ENCODE data around the gene UBE2G2. TPM values are rescaled to one million over a fixed set of nuclear protein-coding genes. Genes with fewer than 3 reads are reported as not detected.

UBE2G2 gene
- total RNA-seq, 4 donors from 2014 or later = 38.4 to 75.1 (median 67.4) TPM

GRCh38 chr21:44815225-44815624 is 13.6 kb upstream of the UBE2G2 start:
- no peak for DNase-seq
- Histone ChIP-seq H3K27ac (no peak overlapping the region), H3K4me3 (no peak overlapping the region), H3K9me3 (no peaks in the 10 kb centered on the region), H3K36me3 (no peaks in the 10 kb centered on the region), H3K27me3 (no peaks in the 10 kb centered on the region), H3K4me1 (peaks cover 0 to 9% of the 10 kb centered on the region in 2 donors)
- TF ChIP-seq, protein P1, sequence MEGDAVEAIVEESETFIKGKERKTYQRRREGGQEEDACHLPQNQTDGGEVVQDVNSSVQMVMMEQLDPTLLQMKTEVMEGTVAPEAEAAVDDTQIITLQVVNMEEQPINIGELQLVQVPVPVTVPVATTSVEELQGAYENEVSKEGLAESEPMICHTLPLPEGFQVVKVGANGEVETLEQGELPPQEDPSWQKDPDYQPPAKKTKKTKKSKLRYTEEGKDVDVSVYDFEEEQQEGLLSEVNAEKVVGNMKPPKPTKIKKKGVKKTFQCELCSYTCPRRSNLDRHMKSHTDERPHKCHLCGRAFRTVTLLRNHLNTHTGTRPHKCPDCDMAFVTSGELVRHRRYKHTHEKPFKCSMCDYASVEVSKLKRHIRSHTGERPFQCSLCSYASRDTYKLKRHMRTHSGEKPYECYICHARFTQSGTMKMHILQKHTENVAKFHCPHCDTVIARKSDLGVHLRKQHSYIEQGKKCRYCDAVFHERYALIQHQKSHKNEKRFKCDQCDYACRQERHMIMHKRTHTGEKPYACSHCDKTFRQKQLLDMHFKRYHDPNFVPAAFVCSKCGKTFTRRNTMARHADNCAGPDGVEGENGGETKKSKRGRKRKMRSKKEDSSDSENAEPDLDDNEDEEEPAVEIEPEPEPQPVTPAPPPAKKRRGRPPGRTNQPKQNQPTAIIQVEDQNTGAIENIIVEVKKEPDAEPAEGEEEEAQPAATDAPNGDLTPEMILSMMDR (IDR thresholded peaks at IDR 0.05) = no peak
- no peak for TF ChIP-seq POLR2A (IDR thresholded peaks at IDR 0.05)
- intact Hi-C loops (cut with DNase I; ENCODE audit: low total_unique reads) = loop anchor here (5.0 kb wide), 1 partner anchor 57 kb away; the partner anchor contains the start of gene PTTG1IP

DNA sequence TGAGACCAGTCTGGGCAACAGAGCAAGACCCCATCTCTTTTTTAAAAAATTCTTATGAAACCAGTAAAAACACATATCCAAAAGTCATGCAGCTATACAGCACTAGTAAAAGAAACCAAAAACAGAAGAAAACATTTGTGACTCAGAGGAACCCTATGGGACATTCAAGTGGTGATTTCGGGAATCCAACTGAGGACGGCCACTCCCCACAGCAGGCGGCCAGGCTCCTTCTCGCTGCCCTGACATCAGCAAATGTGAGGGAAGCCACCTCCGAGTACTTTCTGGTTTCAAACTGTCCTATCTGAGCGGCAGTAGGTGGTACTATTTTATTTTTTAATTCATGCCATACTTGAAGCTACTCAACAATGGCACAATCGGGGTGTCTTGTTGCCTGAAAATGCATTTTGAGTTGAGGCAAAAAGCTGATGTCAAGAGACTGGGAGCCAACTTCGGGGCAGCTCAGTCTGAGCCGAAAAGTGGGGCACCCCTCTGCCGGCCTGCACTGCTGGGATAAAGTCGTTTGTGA is 12.9 kb upstream of the UBE2G2 start:
- Histone ChIP-seq H3K4me3 (no peak overlapping the region), H3K4me1 (peaks cover 0 to 9% of the 10 kb centered on the region in 2 donors), H3K9me3 (no peaks in the 10 kb centered on the region), H3K36me3 (no peaks in the 10 kb centered on the region), H3K27ac (no peak overlapping the region), H3K27me3 (no peaks in the 10 kb centered on the region)
- intact Hi-C loops (cut with DNase I; ENCODE audit: low total_unique reads) = loop anchor here (5.0 kb wide), 1 partner anchor 58 kb away; the partner anchor contains the start of gene PTTG1IP
- no peak for DNase-seq
- TF ChIP-seq POLR2A (IDR thresholded peaks at IDR 0.05) = no peak
- TF ChIP-seq, protein P1 (IDR thresholded peaks at IDR 0.05) = no peak

GRCh38 chr21:44813727-44814126 is 12.1 kb upstream of the UBE2G2 start:
- H3K36me3 ChIP-seq = no peaks in the 10 kb centered on the region
- no peak overlapping the region for H3K27ac ChIP-seq
- H3K9me3 ChIP-seq = no peaks in the 10 kb centered on the region
- TF ChIP-seq, protein P1 (IDR thresholded peaks at IDR 0.05) = no peak
- no peak for TF ChIP-seq POLR2A (IDR thresholded peaks at IDR 0.05)
- no peak overlapping the region for H3K4me3 ChIP-seq
- H3K27me3 ChIP-seq = no peaks in the 10 kb centered on the region
- intact Hi-C loops (cut with DNase I; ENCODE audit: low total_unique reads) = no loop called here
- H3K4me1 ChIP-seq = peaks cover 0 to 8% of the 10 kb centered on the region in 2 donors
- no peak for DNase-seq

GRCh38 chr21:44813149-44813548 is 11.5 kb upstream of the UBE2G2 start:
- TF ChIP-seq, protein P1 (IDR thresholded peaks at IDR 0.05) = no peak
- TF ChIP-seq POLR2A (IDR thresholded peaks at IDR 0.05) = no peak
- Histone ChIP-seq H3K4me3 (no peak overlapping the region), H3K4me1 (peaks cover 0 to 4% of the 10 kb centered on the region in 2 donors), H3K27me3 (no peaks in the 10 kb centered on the region), H3K9me3 (no peaks in the 10 kb centered on the region), H3K27ac (no peak overlapping the region), H3K36me3 (no peaks in the 10 kb centered on the region)
- intact Hi-C loops (cut with DNase I; ENCODE audit: low total_unique reads) = no loop called here
- no peak for DNase-seq

- no peak overlapping the region for H3K27ac ChIP-seq
- H3K4me3 ChIP-seq = no peak overlapping the region
- intact Hi-C loops (cut with DNase I; ENCODE audit: low total_unique reads) = no loop called here
- H3K4me1 ChIP-seq = peaks cover 0 to 4% of the 10 kb centered on the region in 2 donors
- no peak for TF ChIP-seq POLR2A (IDR thresholded peaks at IDR 0.05)
- TF ChIP-seq, protein P1 (IDR thresholded peaks at IDR 0.05) = no peak
- no peaks in the 10 kb centered on the region for H3K27me3 ChIP-seq
- DNase-seq = no peak
- no peaks in the 10 kb centered on the region for H3K36me3 ChIP-seq
- H3K9me3 ChIP-seq = no peaks in the 10 kb centered on the region
Observed at GRCh38 chr21:44812640-44813039, 11.0 kb upstream of the UBE2G2 start.
